Nucleus accumbens (tissue), 56 donors: ENCODE results near the gene ZNF688.
A peak's percentile ranks its signal among the peaks of the same experiment; 100 is the strongest.
"Not testable (repeated sequence)": the region's sequence is repeated elsewhere in the genome, so short reads cannot be mapped to it uniquely, and the experiment has no call there.

Experiments used
- DNase-seq, 56 donors: peaks; one replicate each; lab custom pipeline; 2025; lab: John Stamatoyannopoulos, UW

The ZNF688 gene

GRCh38 chr16:30557957-30558788 is 13.3 kb downstream of the ZNF688 start, which contains the start of gene ZNF764:
ZNF764 (minus strand) TSS chr16:30558374; CDS start chr16:30558182, 192 bp downstream.
- peak; percentile 57 to 99 (median 96) for DNase-seq

GRCh38 chr16:30557707-30557956 is 13.9 kb downstream of the ZNF688 start:
- peak in 4 of 56 donors; percentile 35 to 60 (median 39) for DNase-seq

DNA sequence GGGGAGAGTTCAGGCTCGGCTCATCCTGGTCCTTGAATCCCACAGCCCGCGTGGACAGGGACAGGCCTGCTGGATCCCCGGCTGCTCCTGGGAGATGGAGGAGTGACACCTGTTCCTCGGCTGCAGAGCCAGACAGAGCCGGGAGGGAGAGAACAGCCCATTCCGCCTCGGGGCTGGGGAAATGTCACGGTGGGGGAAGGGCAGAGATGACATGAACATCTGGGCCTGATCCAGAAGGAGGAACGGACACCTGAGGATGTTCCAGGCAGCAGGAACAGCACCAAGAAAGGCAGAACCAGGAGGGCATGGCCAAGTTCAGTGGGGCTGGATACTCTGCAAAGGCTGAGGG is 15.4 kb downstream of the ZNF688 start:
- no peak for DNase-seq

DNA sequence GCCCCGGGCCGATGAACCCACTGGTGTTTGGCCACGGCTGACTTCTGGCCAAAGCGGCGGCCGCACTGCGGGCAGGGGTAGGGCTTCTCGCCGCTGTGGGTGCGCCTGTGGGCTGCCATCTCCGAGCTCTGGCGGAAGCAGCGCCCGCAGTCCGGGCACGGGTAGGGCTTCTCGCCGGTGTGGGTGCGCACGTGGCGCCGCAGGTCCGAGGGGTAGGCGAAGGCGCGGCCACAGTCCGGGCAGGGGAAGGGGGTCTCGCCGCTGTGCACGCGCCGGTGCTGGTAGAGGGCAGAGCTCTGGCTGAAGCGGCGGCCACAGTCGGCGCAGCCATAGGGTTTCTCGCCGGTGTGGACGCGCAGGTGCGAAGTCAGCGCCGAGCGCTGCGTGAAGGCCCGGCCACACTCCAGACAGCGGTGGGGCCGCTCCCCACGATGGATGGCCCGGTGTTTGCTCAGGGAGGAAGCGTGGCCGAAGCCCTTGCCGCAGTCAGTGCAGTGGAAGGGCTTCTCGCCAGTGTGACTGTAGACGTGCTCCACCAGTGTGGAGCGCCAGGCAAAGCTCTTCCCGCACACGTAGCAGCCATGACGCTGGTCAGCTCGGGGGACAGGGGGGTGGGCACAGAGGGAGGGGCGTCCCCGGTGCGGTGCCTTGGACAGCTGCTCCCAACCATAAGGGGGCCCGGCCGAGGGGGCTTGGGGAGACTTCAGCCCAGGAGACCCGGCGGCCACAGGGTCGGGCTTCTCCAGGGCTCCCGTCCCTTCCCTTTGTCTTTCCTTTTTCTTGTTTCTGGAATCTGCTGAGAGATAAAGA is 16.0 kb downstream of the ZNF688 start:
- no peak for DNase-seq

DNA sequence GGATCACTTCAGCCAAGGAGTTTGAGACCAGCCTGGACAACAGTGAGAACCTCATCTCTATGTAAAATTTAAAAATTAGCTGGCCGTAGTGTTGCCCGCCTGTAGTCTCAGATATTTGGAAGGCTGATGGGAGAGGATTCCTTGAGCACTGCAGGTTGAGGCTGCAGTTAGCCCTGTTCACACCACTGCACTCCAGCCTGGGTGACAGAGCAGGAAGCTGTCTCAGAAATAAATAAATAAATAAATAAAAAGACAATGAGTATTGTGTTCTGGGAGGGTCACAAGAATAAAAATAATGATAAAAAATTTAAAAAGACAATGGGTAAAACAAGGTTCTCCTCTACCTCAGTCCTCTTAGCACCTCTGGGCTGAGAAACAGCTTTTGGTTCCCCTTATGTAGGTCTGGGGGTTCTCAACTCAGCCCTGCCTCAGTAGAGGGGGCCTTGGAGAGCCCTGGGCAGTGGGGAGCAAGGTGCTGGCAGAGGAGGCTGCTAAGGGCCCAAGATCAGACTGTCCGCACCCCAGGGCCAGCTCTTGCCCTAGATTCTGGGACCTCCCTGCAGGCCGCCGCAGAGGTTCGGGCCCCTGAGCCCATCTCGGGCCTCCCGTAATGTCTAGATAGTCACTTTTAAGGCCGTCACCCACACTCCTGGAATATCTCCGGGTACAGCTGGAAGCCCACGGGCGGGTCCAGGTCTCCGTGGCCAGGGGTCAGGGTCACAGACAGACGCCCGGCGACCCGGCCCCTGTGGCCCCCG is 16.8 kb downstream of the ZNF688 start:
- no peak for DNase-seq

GRCh38 chr16:30553393-30553899 is 18.1 kb downstream of the ZNF688 start:
- DNase-seq = no peak

GRCh38 chr16:30552956-30553355 is 18.6 kb downstream of the ZNF688 start:
- no peak for DNase-seq

DNA sequence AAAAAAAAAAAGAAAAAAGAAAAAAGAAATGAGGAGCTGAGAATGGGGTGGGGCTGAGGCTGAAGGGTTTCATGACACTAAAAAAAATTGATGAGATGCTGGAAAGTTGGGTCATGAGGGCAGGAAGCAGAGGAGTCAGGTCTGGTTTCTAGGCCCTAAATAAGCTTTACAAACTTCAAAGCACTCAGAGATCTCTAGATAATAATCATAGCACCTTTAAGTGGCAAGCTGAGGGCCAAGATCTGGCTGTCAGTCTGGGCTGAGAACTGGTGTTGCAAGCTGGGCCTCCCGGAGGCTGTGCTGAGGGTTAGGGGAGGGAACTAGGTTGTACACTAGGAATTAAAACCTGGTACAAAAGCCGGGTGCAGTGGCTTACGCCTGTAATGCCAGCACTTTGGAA is 19.7 kb downstream of the ZNF688 start:
- DNase-seq = no peak

- DNase-seq = no peak
These were observed 22.9 kb downstream of the ZNF688 start for GRCh38 chr16:30548416-30549253.

GRCh38 chr16:30546115-30546514 is 25.4 kb downstream of the ZNF688 start:
- DNase-seq = no peak

DNA sequence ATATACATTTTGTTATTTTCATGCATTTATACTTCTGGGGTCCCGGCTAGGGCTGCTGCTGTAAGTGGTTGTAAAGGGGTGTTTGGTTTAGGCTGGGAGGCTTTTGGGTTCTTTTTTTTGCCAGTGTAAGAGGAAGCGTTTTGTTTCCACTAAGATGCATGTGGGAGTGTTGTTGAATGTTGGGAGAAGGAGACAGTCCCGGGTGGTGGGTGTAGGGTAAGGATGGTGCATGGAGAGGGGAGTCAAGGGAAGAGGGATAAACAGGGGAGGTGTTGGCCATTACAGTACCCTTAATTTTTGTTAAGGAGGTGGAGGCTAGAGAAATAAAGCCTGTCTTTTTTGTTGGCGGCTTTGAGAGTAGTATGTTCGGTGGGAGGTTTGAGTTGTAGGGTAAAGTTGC is 28.4 kb downstream of the ZNF688 start:
- no peak for DNase-seq

DNA sequence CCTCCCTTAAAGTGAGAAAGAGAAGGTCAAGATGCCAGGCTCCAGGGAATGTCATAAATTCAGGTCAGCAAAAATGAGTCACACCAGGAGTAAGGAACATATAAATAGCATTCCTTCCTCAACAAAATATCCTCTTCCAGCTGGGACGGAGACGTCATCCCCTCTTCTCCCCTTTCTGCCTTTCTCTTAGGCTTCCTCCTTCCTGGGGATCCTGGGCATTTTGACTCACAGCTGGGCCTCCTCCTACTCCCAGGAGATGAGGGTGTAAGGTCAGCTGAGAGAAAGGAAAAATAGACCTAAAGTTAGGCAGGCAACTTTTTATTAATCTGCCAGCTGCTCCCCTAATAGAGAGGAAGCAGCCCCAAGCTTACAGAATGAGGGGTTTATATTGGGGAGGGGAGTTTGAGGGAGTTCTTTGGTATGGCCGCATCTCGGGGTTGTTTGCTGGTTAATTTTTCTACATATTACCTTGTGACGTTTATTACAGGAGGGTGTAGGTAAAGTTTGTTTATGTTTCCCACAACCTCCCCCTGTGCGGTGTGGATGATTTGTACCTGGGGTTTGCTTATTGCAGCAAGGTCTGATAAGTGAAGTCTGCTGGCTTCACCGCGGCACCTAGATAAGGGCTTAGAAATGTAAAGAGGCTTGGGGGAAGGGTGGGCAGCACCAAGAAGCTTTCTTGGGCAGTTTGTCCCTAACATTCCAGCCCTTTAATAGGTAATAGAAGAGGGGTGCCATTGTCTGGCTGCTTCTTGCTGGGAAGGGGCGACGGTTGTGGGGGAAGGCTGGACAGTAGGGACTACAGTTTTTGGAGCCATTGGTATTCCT is 29.8 kb downstream of the ZNF688 start:
- DNase-seq = no peak

- not testable (repeated sequence) for DNase-seq
These were observed 30.5 kb downstream of the ZNF688 start for GRCh38 chr16:30540916-30541464.

- DNase-seq = not testable (repeated sequence)
These were observed 31.5 kb downstream of the ZNF688 start for GRCh38 chr16:30539986-30540526.

GRCh38 chr16:30539000-30539964 is 32.2 kb downstream of the ZNF688 start:
- DNase-seq = no peak

GRCh38 chr16:30536391-30537024 is 35.0 kb downstream of the ZNF688 start:
- DNase-seq = not testable (repeated sequence)

- peak in 34 of 56 donors; percentile 6 to 57 (median 29) for DNase-seq
These were observed 35.7 kb downstream of the ZNF688 start for GRCh38 chr16:30535777-30536190.
